B cell (primary cell): Measurements from ENCODE around the gene FLT3LG. TPM values are rescaled to one million over a fixed set of nuclear protein-coding genes. Genes with fewer than 3 reads are reported as not detected.
A peak's percentile ranks its signal among the peaks of the same experiment; 100 is the strongest.

Source experiments
- ATAC-seq: fragments of 200-7000 bp; cut with Tn5 transposase; one replicate; pipeline ENCODE4 v1.10.0; 2021; ENCODE audit warnings: low read depth, mild to moderate bottlenecking, moderate number of reproducible peaks, moderate library complexity
- CTCF ChIA-PET: fragments of 350-600 bp; sonication (Branson Sonifier 250); formaldehyde crosslinking; loops from one replicate; lab custom pipeline; 2021; ENCODE audit warnings: antibody characterized with exemption, inconsistent platforms; lab: Charles Lee
- POLR2A ChIA-PET: fragments of 350-600 bp; sonication (Branson Sonifier 250); formaldehyde crosslinking; loops from one replicate; lab custom pipeline; 2021; ENCODE audit warnings: antibody characterized with exemption; lab: Charles Lee
- DNase-seq: peaks from one replicate; pipeline ENCODE4 v3.0.0; 2013
- H2AFZ ChIP-seq: 2 replicates; pipeline ENCODE4 v1.6.1; 2012; ENCODE audit warnings: mild to moderate bottlenecking, low read depth, low read length; ENCODE audit not compliant: insufficient read depth, poor library complexity, severe bottlenecking
- H3K27ac ChIP-seq, 2 donors: 1 replicate in 1 of 2; 2 replicates in 1 of 2; pipeline ENCODE4 v1.5.1; 2012 to 2013; ENCODE audit warnings: low read length in 2 of 2, mild to moderate bottlenecking in 2 of 2, moderate library complexity in 1 of 2
- H3K27me3 ChIP-seq, 4 experiments: fragments of 200-600 bp in 1 of 4; sonication (generic) in 1 of 4; replicated peaks in 1 of 4; 1 replicate in 2 of 4; 2 replicates in 2 of 4; pipeline versions ENCODE4 v1.6.1 to v1.7.0; 2013 to 2016; ENCODE audit warnings: low read length in 3 of 4, mild to moderate bottlenecking in 2 of 4, mixed read lengths in 1 of 4, moderate library complexity in 1 of 4; ENCODE audit not compliant: insufficient read depth in 4 of 4, control insufficient read depth in 3 of 4; ENCODE audit errors: control extremely low read depth in 1 of 4
- H3K36me3 ChIP-seq, 2 experiments: replicated peaks in 1 of 2; 1 replicate in 1 of 2; 2 replicates in 1 of 2; pipeline versions ENCODE4 v1.6.1 to v1.7.1; 2013; ENCODE audit warnings: low read length in 1 of 2; ENCODE audit not compliant: insufficient read depth in 2 of 2, control insufficient read depth in 1 of 2; ENCODE audit errors: control extremely low read depth in 1 of 2, extremely low read depth in 1 of 2
- H3K4me1 ChIP-seq, 2 donors: fragments of 200-600 bp in 1 of 2; sonication (generic) in 1 of 2; 1 replicate in 1 of 2; 2 replicates in 1 of 2; pipeline versions ENCODE4 v1.5.1 to v1.6.1; 2013 to 2017; ENCODE audit warnings: low read length in 2 of 2; ENCODE audit not compliant: control insufficient read depth in 2 of 2, insufficient read depth in 2 of 2
- H3K4me2 ChIP-seq: replicated peaks from 2 replicates; pipeline ENCODE3; 2012; ENCODE audit warnings: mild to moderate bottlenecking, low read depth, low read length; ENCODE audit not compliant: poor library complexity, severe bottlenecking
- H3K4me3 ChIP-seq, 5 experiments: fragments of 200-600 bp in 1 of 5; sonication (generic) in 1 of 5; 1 replicate in 3 of 5; 2 replicates in 2 of 5; pipeline versions ENCODE4 v1.5.1 to v1.7.0; 2011 to 2016; ENCODE audit warnings: low read length in 4 of 5, mild to moderate bottlenecking in 4 of 5, low read depth in 2 of 5, control low read depth in 1 of 5, moderate library complexity in 1 of 5; ENCODE audit not compliant: insufficient read depth in 1 of 5; ENCODE audit errors: control extremely low read depth in 1 of 5, extremely low read depth in 1 of 5
- H3K79me2 ChIP-seq: fragments of 200-600 bp; sonication (generic); one replicate; pipeline ENCODE4 v1.6.0; 2016; ENCODE audit warnings: low read length; ENCODE audit not compliant: control insufficient read depth, insufficient read depth
- H3K9ac ChIP-seq: fragments of 200-600 bp; sonication (generic); 2 replicates; pipeline ENCODE4 v1.6.1; 2017; ENCODE audit warnings: mild to moderate bottlenecking, low read length, moderate library complexity
- H3K9me3 ChIP-seq, 3 donors: one replicate each; pipeline versions ENCODE4 v1.6.1 to v1.7.1; 2013; ENCODE audit warnings: low read length in 2 of 3; ENCODE audit not compliant: control insufficient read depth in 2 of 3, insufficient read depth in 1 of 3; ENCODE audit errors: control extremely low read depth in 1 of 3
- H4K20me1 ChIP-seq: 2 replicates; pipeline ENCODE4 v1.6.0; 2012; ENCODE audit warnings: mild to moderate bottlenecking, low read length; ENCODE audit not compliant: insufficient read depth, control insufficient read depth, poor library complexity, severe bottlenecking
- H3K27ac Mint-ChIP-seq: one replicate; pipeline ENCODE4 v1.8.0; 2021; ENCODE audit warnings: mixed read lengths
- H3K27me3 Mint-ChIP-seq: one replicate; pipeline ENCODE4 v1.8.0; 2021; ENCODE audit warnings: mixed read lengths
- H3K4me1 Mint-ChIP-seq: one replicate; pipeline ENCODE4 v1.8.0; 2021; ENCODE audit warnings: mixed read lengths
- H3K4me3 Mint-ChIP-seq: one replicate; pipeline ENCODE4 v1.8.0; 2021; ENCODE audit warnings: mixed read lengths
- H3K9me3 Mint-ChIP-seq: one replicate; pipeline ENCODE4 v1.8.0; 2022; ENCODE audit warnings: mixed read lengths; ENCODE audit not compliant: insufficient read depth
- CTCF ChIP-seq: fragments of 200-600 bp; IDR thresholded peaks from one replicate; pipeline ENCODE4 v1.8.0; 2022; ENCODE audit warnings: antibody characterized with exemption, mild to moderate bottlenecking
- EZH2 ChIP-seq: IDR thresholded peaks from 2 replicates; pipeline ENCODE4 v1.6.1; 2012; ENCODE audit warnings: borderline replicate concordance, low read depth, mild to moderate bottlenecking, moderate library complexity, low read length; ENCODE audit not compliant: insufficient read depth, poor library complexity, severe bottlenecking
- WGBS: methylation state at CpG from one replicate; pipeline ENCODE4 v1.1.5; 2013; ENCODE audit warnings: missing lambda C conversion rate; ENCODE audit not compliant: insufficient coverage; 5-methylcytosine and 5-hydroxymethylcytosine counted together
- intact Hi-C: fragments of 100-400 bp; cut with micrococcal nuclease; formaldehyde crosslinking; loops from one replicate; pipeline ENCODE4 v1.10.0; 2022
- polyA plus RNA-seq: library from polyadenylated mRNA; depleted of rRNA; stranded (reverse); fragments of >200 nt; gene quantifications from 2 replicates; pipeline ENCODE4 v1.2.3, GENCODE V29; 2012
- total RNA-seq, 2 donors: library from RNA; stranded (reverse); fragments of 120-200 nt in 1 of 2; gene quantifications; 1 replicate in 1 of 2; 2 replicates in 1 of 2; pipeline versions ENCODE4 v1.2.3 to v1.2.4, GENCODE V29; 2013 to 2022

FLT3LG gene
- total and polyA plus RNA-seq, 2 donors (not counting 1 experiment from before 2014, with no cell fraction given): 31.0 to 49.8 TPM

DNA sequence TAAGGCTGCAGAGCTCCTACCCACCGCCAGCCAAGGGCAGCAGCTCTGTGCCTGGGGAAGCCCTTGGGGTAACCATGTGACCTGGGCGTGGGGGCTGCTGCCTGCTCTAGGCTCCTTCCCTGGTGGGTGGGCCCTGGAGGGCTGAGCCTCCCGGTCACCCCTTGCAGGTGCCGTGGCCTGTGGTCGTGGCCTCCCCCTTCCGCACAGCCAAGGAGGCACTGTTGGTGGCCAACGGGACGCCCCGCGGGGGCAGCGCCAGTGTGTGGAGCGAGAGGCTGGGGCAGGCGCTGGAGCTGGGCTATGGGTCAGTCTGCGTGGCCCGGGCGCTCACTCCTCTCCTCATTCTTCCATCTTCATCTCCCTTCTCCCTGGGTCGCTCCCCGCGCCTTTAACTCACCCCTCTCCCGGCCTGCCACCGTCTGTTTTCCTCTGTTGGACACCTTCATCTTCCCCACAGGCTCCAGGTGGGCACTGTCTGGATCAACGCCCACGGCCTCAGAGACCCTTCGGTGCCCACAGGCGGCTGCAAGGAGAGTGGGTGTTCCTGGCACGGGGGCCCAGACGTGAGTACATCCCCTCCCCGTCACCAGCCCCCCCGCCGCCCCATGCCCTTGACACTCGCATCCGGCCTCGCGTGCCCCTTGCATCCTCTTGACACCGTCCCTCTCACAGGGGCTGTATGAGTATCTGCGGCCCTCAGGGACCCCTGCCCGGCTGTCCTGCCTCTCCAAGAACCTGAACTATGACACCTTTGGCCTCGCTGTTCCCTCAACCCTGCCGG lies 9.9 kb upstream of the FLT3LG start:
- Histone ChIP-seq H3K4me3 (no peak overlapping the region), H4K20me1 (peaks cover 19% of the 10 kb centered on the region), H3K9ac (no peak overlapping the region), H3K9me3 (peaks cover 0 to 5% (median 0%) of the 10 kb centered on the region in 3 donors), H3K79me2 (peaks cover 17% of the 10 kb centered on the region), H3K27me3 (no peaks in the 10 kb centered on the region), H3K27ac (no peak overlapping the region), H3K4me1 (peaks cover 9 to 12% of the 10 kb centered on the region in 2 donors), H3K36me3 (peaks cover 0 to 55% of the 10 kb centered on the region in 2 experiments), H3K4me2 (no peak overlapping the region), H2AFZ (no peak overlapping the region)
- H3K9me3 Mint-ChIP-seq: no peaks in the 10 kb centered on the region
- DNase-seq (no peak), ATAC-seq (no peak)
- ChIA-PET CTCF (no interaction called here), POLR2A (no interaction called here)
- peaks cover 10% of the 10 kb centered on the region for H3K4me1 Mint-ChIP-seq
- no peak overlapping the region for H3K27ac Mint-ChIP-seq
- TF ChIP-seq CTCF (no peak), EZH2 (no peak)
- H3K27me3 Mint-ChIP-seq: no peaks in the 10 kb centered on the region
- 97% methylated on average over 35 of the region's 39 CpGs for WGBS
- no peak overlapping the region for H3K4me3 Mint-ChIP-seq
- intact Hi-C loops: no loop called here

- peaks cover 6% of the 10 kb centered on the region for H3K79me2 ChIP-seq
- H3K27me3 Mint-ChIP-seq: no peaks in the 10 kb centered on the region
- peak overlapping the region; percentile 6 to 50 for H3K27ac ChIP-seq
- no peak overlapping the region for H3K4me3 ChIP-seq
- H3K9me3 Mint-ChIP-seq: no peaks in the 10 kb centered on the region
- peaks cover 6% of the 10 kb centered on the region for H4K20me1 ChIP-seq
- DNase-seq (no peak), ATAC-seq (no peak)
- CTCF ChIA-PET: interaction anchor here (1.4 kb wide), 1 partner anchor 13 kb away, joined by 4 read pairs; the partner anchor contains the start of gene PIH1D1
- H3K9ac ChIP-seq: no peak overlapping the region
- H3K4me1 Mint-ChIP-seq: peaks cover 18% of the 10 kb centered on the region
- peaks cover 0 to 17% (median 0%) of the 10 kb centered on the region in 3 donors for H3K9me3 ChIP-seq
- H2AFZ ChIP-seq: no peak overlapping the region
- H3K27me3 ChIP-seq: no peaks in the 10 kb centered on the region
- peaks cover 18 to 25% of the 10 kb centered on the region in 2 donors for H3K4me1 ChIP-seq
- no peak overlapping the region for H3K4me3 Mint-ChIP-seq
- peaks cover 0 to 43% of the 10 kb centered on the region in 2 experiments for H3K36me3 ChIP-seq
- POLR2A ChIA-PET: interaction anchor here (0.5 to 1.7 kb wide), 3 partner anchors 11 to 14 kb away, joined by 3 to 7 read pairs (median 3); partner anchors contain the start of gene ALDH16A1
- H3K4me2 ChIP-seq: no peak overlapping the region
- TF ChIP-seq EZH2 (no peak), CTCF (no peak)
- 96% methylated on average over 3 of the region's 3 CpGs for WGBS
- H3K27ac Mint-ChIP-seq: peak overlapping the region; percentile 37
- intact Hi-C loops: no loop called here
Observed at GRCh38 chr19:49465371-49465770, 8.6 kb upstream of the FLT3LG start.
